HG03103 (cell line): ENCODE data around the gene PHIP.

ENCODE experiments used
- ATAC-seq: cut with Tn5 transposase; IDR thresholded peaks from one replicate; pipeline ENCODE4 v1.9.1; 2021; ENCODE audit warnings: low read depth; ENCODE audit not compliant: unreplicated experiment

PHIP gene

GRCh38 chr6:79071547-79071946 lies 6.5 kb downstream of the PHIP start:
- ATAC-seq = no peak

DNA sequence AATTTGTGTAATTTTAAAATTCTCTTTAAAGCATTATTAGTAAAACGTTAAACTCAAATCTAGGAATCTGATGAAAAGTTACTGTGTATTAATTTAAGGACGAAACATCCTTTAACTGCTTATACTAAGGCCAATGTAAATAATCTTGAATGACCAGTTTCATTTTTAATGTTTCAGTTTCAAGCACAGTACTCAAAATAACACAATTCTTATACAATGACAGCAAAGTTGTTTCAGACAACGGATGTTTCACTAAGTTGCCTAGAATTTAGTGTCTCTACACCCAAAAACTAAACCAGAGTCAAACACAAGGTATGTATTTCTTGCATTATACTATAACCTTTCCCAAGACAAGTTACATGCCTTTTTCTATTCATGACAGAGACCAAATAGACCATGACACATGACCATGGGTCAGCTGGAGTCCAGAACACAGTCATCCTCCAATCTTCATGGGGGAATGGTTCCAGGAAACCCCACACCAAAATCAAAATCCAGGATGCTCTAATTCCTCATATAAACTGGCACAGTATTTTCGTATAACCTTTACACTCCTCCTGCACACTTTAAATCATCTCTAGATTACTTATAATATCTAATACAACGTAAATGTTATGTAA lies 7.7 kb downstream of the PHIP start:
- peak; percentile 76 for ATAC-seq

GRCh38 chr6:79066828-79067227 lies 11.2 kb downstream of the PHIP start:
- ATAC-seq = no peak

DNA sequence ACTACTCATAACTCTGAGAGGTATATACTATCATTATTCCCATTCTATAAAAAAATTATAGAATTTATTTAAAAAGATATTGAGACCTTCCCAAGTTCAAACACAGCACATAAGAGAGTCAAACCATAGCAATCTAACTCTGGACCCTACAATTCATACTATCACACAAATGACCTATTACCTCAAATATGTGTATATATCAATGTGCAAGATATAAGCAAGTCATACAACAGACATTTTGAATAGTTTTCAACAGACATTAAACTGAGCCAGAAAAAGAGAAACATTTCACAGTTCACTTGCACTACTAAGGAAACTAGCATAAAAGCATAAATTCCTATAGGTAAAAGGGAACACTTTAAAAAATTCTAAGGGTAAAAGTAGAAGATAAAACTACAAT lies 11.7 kb downstream of the PHIP start:
- ATAC-seq = no peak

DNA sequence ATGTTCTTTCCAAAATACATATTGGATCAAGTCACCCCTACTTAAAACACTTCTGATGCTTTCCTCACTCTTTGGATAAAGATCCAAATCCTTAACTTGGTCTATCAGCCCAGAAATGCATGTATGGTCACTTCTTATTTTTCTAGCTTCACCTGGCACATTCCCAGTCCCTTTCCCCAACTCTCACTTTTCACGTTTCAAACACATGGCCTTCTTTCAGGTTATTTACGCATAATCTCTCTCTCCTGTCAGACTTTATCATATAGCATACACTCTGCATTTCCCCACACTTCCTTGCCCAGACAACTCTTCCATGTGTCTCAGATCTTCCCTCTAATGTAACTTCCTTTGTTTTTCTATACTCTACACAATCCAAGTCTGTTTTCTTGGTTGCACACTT lies 12.8 kb downstream of the PHIP start:
- ATAC-seq = no peak

GRCh38 chr6:79064635-79065034 lies 13.4 kb downstream of the PHIP start:
- no peak for ATAC-seq

DNA sequence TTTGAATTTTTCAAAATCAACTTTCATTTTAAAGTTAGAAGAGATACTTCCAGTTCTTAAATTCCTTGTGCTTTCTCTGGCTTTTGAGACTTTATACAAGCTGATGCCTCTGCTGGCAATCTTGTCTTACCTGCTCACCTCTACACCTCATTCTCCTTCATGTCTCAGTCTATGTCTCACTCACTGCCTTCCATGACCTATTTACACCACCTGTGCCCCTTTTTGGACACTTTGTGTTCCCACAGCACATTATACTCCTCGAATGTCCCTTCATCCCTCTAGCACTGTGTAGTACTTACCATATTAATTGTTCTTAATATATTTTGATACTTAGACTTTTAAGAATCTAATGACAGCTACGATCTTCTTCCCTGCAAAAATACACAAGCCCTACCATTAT lies 15.3 kb downstream of the PHIP start:
- no peak for ATAC-seq

GRCh38 chr6:79057746-79058145 lies 20.3 kb downstream of the PHIP start:
- no peak for ATAC-seq

GRCh38 chr6:79056226-79056625 lies 21.8 kb downstream of the PHIP start:
- no peak for ATAC-seq

DNA sequence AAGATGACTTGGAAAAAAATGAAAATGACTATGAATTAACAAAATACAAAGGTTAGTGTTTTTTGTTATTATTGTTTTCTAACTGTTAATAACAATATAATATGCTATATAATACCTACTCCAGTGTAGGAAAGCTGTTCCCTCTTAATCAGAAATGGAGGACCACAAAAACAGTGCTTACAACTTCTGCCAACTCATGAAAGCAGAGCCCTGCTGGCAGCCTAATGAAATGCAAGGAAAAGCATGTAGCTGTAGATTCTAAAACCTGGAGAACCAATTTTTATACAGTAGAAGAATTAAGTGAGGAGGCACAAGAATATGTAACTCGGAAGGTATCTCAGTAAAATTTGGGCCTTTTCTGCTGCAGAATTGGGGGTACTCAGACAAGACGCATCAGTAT lies 29.4 kb downstream of the PHIP start:
- ATAC-seq = no peak

DNA sequence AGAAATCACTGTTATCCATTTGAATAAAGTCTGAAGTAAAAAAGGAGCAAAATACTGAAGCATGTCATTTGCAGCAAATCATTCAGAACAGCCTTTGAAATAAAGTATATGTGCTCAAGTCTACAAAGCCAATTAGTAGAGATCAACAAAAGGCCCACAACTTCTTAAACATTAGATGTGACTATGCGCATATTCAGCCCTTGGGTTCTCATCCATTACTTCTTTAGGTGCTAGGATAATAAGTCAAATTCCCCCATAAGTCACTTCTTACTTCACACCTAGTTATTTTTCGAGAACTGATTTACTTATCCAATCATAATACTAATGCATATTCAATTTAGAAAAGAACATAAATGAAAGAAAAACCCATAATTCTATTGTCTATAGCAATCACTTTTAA lies 31.0 kb downstream of the PHIP start:
- ATAC-seq = no peak

DNA sequence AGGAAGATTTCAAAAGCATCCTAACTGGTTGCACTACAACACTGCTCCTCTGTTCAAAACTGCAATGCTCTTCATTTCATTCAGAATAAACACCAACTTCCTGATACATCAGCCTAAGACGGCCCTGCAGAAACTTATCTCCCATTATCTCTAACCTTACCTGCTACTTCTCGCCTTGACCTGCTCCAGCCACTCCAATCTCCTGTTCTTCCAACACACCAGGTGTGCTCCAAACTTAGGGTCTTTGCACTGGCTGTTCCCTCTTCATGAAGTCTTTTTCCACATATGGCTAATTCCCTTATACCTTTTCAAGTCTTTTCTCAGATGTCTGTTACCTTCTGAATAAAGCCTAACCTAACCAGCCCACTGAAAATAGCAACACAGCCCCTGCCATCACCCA lies 32.1 kb downstream of the PHIP start:
- ATAC-seq = no peak

DNA sequence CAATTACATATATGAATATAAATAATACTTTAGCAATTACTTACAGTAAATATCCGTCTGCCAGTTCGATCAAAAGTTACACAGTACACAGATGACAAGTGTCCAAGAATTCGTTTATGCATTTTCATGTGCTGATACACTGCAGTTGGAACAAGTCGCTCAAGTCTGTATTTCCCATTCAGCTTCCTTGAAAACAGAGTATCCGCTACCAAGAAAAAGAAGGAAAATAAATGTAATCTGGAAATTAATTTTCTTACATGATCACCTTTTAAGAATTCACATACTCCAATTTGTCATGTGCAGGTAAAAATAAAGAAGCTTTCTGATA lies 35.3 kb downstream of the PHIP start:
- ATAC-seq = no peak

- peak; percentile 85 for ATAC-seq
These were observed 35.8 kb downstream of the PHIP start for GRCh38 chr6:79042088-79042798.

DNA sequence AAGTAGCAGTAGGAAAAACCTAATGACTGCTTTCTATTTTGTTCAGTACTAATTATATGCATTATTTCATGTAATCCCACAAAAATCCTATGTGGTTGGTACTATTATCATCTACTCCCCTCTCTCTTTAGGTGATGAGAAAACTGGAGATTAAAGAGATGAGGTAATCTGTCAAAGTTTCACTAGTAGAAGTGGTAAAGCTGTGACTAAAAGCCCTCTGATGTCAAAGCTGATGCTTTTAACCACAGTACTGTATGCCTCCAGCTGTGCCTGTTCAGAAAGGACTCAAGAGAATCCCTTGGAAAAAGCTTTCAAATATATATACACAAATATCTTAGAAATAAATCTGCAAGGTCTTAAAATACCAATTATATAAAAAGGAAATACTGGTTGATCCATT lies 38.0 kb downstream of the PHIP start:
- peak; percentile 77 for ATAC-seq

GRCh38 chr6:79038061-79038460 lies 40.0 kb downstream of the PHIP start:
- ATAC-seq = no peak

- peak; percentile 61 for ATAC-seq
These were observed 43.2 kb downstream of the PHIP start for GRCh38 chr6:79034865-79035264.

GRCh38 chr6:79033279-79033678 lies 44.8 kb downstream of the PHIP start:
- no peak for ATAC-seq

DNA sequence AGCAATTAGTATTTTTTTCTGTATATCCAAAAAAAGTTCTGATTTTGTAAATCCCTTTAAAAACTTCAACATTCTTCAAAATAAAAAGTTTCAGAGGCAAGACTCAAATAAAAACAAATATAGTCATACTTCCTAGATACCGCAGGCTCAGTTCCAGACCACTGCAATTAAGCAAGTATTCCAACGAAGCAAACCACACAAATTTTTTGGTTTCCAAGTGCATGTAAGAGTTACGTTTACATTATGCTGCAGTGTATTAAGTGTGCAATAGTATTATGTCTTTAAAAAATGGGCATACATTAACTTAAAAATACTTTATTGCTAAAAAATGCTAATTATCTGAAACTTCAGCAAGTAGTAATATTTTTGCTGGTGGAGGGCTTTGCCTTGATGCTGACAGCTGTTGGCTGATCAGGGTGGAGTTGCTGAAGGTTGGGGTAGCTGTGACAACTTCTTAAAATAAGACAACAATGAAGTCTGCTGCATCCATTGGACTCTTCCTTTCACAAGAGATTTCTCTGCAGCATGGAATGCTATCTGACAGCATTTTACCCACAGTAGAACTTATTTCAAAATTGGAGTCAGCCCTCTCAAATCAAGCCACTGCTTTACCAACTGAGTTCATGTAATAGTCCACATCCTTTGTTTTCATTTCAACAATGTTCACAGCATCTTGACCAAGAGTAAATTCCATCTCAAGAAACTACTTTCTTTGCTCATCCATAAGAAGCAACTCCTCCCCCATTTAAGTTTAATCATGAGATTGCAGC lies 46.0 kb downstream of the PHIP start:
- no peak for ATAC-seq

DNA sequence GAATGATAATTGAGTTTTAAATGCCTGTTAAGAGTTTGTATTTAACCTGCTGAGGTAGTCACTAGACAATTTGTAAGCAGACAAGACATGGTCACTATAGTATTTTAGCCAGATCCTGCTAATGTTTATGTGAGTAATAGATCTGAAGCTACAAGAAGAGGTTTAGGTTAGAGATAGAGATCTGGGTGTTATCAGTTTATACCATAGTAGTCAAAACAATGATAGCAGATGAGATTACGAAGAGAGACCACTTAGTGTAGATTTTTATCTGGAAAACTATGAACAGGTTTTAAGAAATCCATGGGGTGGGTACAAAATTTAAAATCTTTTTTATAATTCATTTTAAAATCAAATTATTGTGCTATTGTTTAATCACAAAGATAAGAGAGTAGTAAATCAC lies 47.5 kb downstream of the PHIP start:
- no peak for ATAC-seq

DNA sequence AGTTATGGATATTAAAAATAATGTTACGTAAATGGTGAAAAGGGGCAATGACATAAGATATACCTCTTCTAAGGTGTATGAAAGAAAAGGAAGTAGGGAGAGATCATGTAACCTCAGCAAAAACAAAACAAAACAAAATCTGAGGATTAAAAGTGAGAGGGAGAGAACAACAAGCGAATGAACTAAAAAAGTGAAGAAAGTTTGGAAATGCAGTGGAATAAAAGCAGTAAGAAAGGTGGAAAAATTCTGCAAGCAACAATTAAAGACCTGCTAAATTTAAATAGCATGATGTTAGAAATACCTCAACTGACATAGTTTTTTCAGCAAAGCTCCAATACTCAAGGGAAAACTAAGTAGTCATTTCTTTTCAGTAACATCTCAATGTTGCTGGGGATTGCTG lies 48.0 kb downstream of the PHIP start:
- ATAC-seq = no peak
